Small intestine (tissue), 7 donors: ENCODE data around the gene FBXW7. TPM values are rescaled to one million over a fixed set of nuclear protein-coding genes. Genes with fewer than 3 reads are reported as not detected.

Experiments used
- DNase-seq, 2 donors: peaks; one replicate each; pipeline versions ENCODE4 v3.0.0 to v3.0.0-alpha.2; 2013
- FAIRE-seq: peaks from 2 replicates; lab custom pipeline; 2012; peaks lifted over from hg19 to GRCh38; lab: Jason Lieb, UNC
- H3K27ac ChIP-seq, 3 donors: one replicate each; pipeline ENCODE4 v1.5.1; 2013; ENCODE audit warnings: low read length in 2 of 3, mild to moderate bottlenecking in 2 of 3, control low read depth in 1 of 3, inconsistent platforms in 1 of 3, low read depth in 1 of 3, moderate library complexity in 1 of 3
- H3K27me3 ChIP-seq, 3 donors: one replicate each; pipeline ENCODE4 v1.6.1; 2013; ENCODE audit warnings: low read length in 3 of 3, inconsistent platforms in 1 of 3; ENCODE audit not compliant: control insufficient read depth in 3 of 3, insufficient read depth in 3 of 3
- H3K36me3 ChIP-seq, 3 donors: one replicate each; pipeline ENCODE4 v1.6.1; 2013; ENCODE audit warnings: low read length in 3 of 3, inconsistent platforms in 1 of 3, low read depth in 1 of 3, mild to moderate bottlenecking in 1 of 3, moderate library complexity in 1 of 3; ENCODE audit not compliant: control insufficient read depth in 3 of 3, insufficient read depth in 2 of 3
- H3K4me1 ChIP-seq, 3 donors: one replicate each; pipeline ENCODE4 v1.6.1; 2013; ENCODE audit warnings: low read length in 2 of 3, inconsistent platforms in 1 of 3, low read depth in 1 of 3, mild to moderate bottlenecking in 1 of 3, moderate library complexity in 1 of 3; ENCODE audit not compliant: control insufficient read depth in 3 of 3, insufficient read depth in 2 of 3
- H3K4me3 ChIP-seq, 3 donors: one replicate each; pipeline ENCODE4 v1.5.1; 2013; ENCODE audit warnings: low read length in 3 of 3, control low read depth in 1 of 3, inconsistent platforms in 1 of 3, low read depth in 1 of 3, mild to moderate bottlenecking in 1 of 3, moderate library complexity in 1 of 3
- H3K9me3 ChIP-seq, 2 donors: one replicate each; pipeline ENCODE4 v1.6.1; 2013; ENCODE audit warnings: low read depth in 1 of 2, low read length in 1 of 2; ENCODE audit not compliant: control insufficient read depth in 2 of 2, insufficient read depth in 1 of 2
- whole genome bisulfite sequencing, 3 donors: extraction: QIAGEN DNeasy Blood & Tissue Kit; methylation state at CpG; one replicate each; pipeline ENCODE4 v1.1.7; 2013; 5-methylcytosine and 5-hydroxymethylcytosine counted together
- polyA plus RNA-seq, 4 donors: library from polyadenylated mRNA; stranded (reverse) in 3 of 4; unstranded in 1 of 4; fragments of 200-250 nt in 3 of 4; fragments of 120-200 nt in 1 of 4; gene quantifications; one replicate each; pipeline versions ENCODE4 v1.2.1 to v1.2.3, GENCODE V29; 2013
- donor health status: healthy with polysubstance abuse.
- donor health status: control.
- donor health status: control.
- donor health status: Bipolar disorder and iron deficiency.
- donor health status: healthy.

The FBXW7 gene
- polyA plus RNA-seq, 4 donors = 7.4 to 18.1 (median 8.7) TPM

GRCh38 chr4:152364383-152364782 is 171.5 kb downstream of the FBXW7 start:
- peaks cover 0 to under 1% (median 0%) of the 10 kb centered on the region in 3 donors for H3K36me3 ChIP-seq
- no peak for FAIRE-seq
- no peak for DNase-seq
- H3K27me3 ChIP-seq = no peaks in the 10 kb centered on the region
- no peaks in the 10 kb centered on the region for H3K9me3 ChIP-seq
- 78 to 85% (median 78%) methylated on average over 1 of the region's 1 CpG for WGBS, 3 donors
- no peak overlapping the region for H3K27ac ChIP-seq
- H3K4me3 ChIP-seq = no peak overlapping the region
- no peaks in the 10 kb centered on the region for H3K4me1 ChIP-seq

- FAIRE-seq (no peak), DNase-seq (no peak)
- Histone ChIP-seq H3K27ac (no peak overlapping the region), H3K4me1 (no peaks in the 10 kb centered on the region), H3K36me3 (peaks cover 0 to 3% (median 0%) of the 10 kb centered on the region in 3 donors), H3K4me3 (no peak overlapping the region), H3K9me3 (no peaks in the 10 kb centered on the region), H3K27me3 (no peaks in the 10 kb centered on the region)
- 83 to 98% (median 98%) methylated on average over 2 of the region's 2 CpGs for WGBS, 3 donors
Measured at GRCh38 chr4:152363904-152364303, 172.0 kb downstream of the FBXW7 start.

GRCh38 chr4:152363086-152363485 is 172.8 kb downstream of the FBXW7 start:
- Histone ChIP-seq H3K36me3 (peaks cover 0 to 3% (median 0%) of the 10 kb centered on the region in 3 donors), H3K27ac (no peak overlapping the region), H3K4me1 (no peaks in the 10 kb centered on the region), H3K27me3 (no peaks in the 10 kb centered on the region), H3K9me3 (no peaks in the 10 kb centered on the region), H3K4me3 (no peak overlapping the region)
- DNase-seq = no peak
- FAIRE-seq = no peak

GRCh38 chr4:152360045-152360410 is 175.9 kb downstream of the FBXW7 start:
- WGBS, 3 donors = 91 to 100% (median 92%) methylated on average over 1 of the region's 1 CpG

GRCh38 chr4:152359208-152360044 is 176.5 kb downstream of the FBXW7 start:
- Histone ChIP-seq H3K36me3 (peaks cover 0 to 3% (median 0%) of the 10 kb centered on the region in 3 donors), H3K4me3 (no peak overlapping the region), H3K27ac (no peak overlapping the region), H3K9me3 (no peaks in the 10 kb centered on the region), H3K4me1 (no peaks in the 10 kb centered on the region), H3K27me3 (no peaks in the 10 kb centered on the region)
- FAIRE-seq (no peak), DNase-seq (no peak)
- 91 to 92% (median 91%) methylated on average over 9 of the region's 9 CpGs for WGBS, 3 donors

More at GRCh38 chr4:152360045-152360410, 175.9 kb downstream of the FBXW7 start:
- no peak for DNase-seq
- Histone ChIP-seq H3K9me3 (no peaks in the 10 kb centered on the region), H3K4me3 (no peak overlapping the region), H3K27ac (no peak overlapping the region), H3K27me3 (no peaks in the 10 kb centered on the region), H3K36me3 (peaks cover 0 to 3% (median 0%) of the 10 kb centered on the region in 3 donors), H3K4me1 (no peaks in the 10 kb centered on the region)
- FAIRE-seq = no peak

- Histone ChIP-seq H3K4me1 (no peaks in the 10 kb centered on the region), H3K27me3 (no peaks in the 10 kb centered on the region), H3K4me3 (no peak overlapping the region), H3K36me3 (peaks cover 0 to 3% (median 0%) of the 10 kb centered on the region in 3 donors), H3K9me3 (no peaks in the 10 kb centered on the region), H3K27ac (no peak overlapping the region)
- DNase-seq (no peak), FAIRE-seq (no peak)
- WGBS, 3 donors = 82 to 86% (median 86%) methylated on average over 6 of the region's 6 CpGs
Measured at GRCh38 chr4:152357206-152357605, 178.7 kb downstream of the FBXW7 start.

- DNase-seq (no peak), FAIRE-seq (no peak)
- H3K27me3 ChIP-seq = no peaks in the 10 kb centered on the region
- no peaks in the 10 kb centered on the region for H3K4me1 ChIP-seq
- peaks cover 0 to 3% (median 0%) of the 10 kb centered on the region in 3 donors for H3K36me3 ChIP-seq
- no peak overlapping the region for H3K27ac ChIP-seq
- no peak overlapping the region for H3K4me3 ChIP-seq
- 94 to 98% (median 95%) methylated on average over 1 of the region's 1 CpG for WGBS, 3 donors
- no peaks in the 10 kb centered on the region for H3K9me3 ChIP-seq
Measured at GRCh38 chr4:152356428-152357034, 179.4 kb downstream of the FBXW7 start.

GRCh38 chr4:152352622-152353116 is 183.2 kb downstream of the FBXW7 start:
- Histone ChIP-seq H3K4me3 (peak overlapping the region in 1 of 3 donors; percentile 32), H3K27ac (peak overlapping the region in 2 of 3 donors; percentile 50 to 62), H3K27me3 (no peaks in the 10 kb centered on the region), H3K4me1 (no peaks in the 10 kb centered on the region), H3K36me3 (no peaks in the 10 kb centered on the region), H3K9me3 (no peaks in the 10 kb centered on the region)
- no peak for FAIRE-seq
- DNase-seq = peak; percentile 3 to 76
- 34 to 82% (median 69%) methylated on average over 11 of the region's 11 CpGs for WGBS, 3 donors
